Left ventricle myocardium inferior (tissue), 1 donor: Measurements from ENCODE around the gene MMRN2. TPM values are rescaled to one million over a fixed set of nuclear protein-coding genes. Genes with fewer than 3 reads are reported as not detected.

Experiments
- DNase-seq: peaks from one replicate; pipeline ENCODE4 v3.0.0-alpha.2; 2020
- H3K27ac ChIP-seq: fragments of 200-600 bp; replicated peaks from 2 replicates; pipeline ENCODE4 v1.8.0; 2021
- H3K27me3 ChIP-seq: fragments of 200-600 bp; 2 replicates; pipeline ENCODE4 v1.8.0; 2021; ENCODE audit warnings: low read depth
- H3K36me3 ChIP-seq: fragments of 200-600 bp; 2 replicates; pipeline ENCODE4 v1.8.0; 2021
- H3K4me1 ChIP-seq: fragments of 200-600 bp; 2 replicates; pipeline ENCODE4 v1.8.0; 2021
- H3K4me3 ChIP-seq: fragments of 200-600 bp; 2 replicates; pipeline ENCODE4 v1.8.0; 2021; ENCODE audit warnings: mild to moderate bottlenecking, moderate library complexity
- H3K9me3 ChIP-seq: fragments of 200-600 bp; replicated peaks from 2 replicates; pipeline ENCODE4 v1.8.0; 2021
- intact Hi-C: fragments of 100-400 bp; cut with micrococcal nuclease; formaldehyde crosslinking; loops from one replicate; pipeline ENCODE4 v1.11.0; 2022
- total RNA-seq: library from RNA; stranded (reverse); fragmentation: NEBNext Ultra II Directional; extraction: Animal tissue kit (Norgen Biotek cat#: 25700); gene quantifications from one replicate; pipeline ENCODE4 v1.2.1, GENCODE V29; 2021
- TF ChIP-seq, protein P1 (sequence below): fragments of 200-600 bp; IDR thresholded peaks from 2 replicates; pipeline ENCODE4 v1.8.0; 2021; ENCODE audit warnings: antibody characterized with exemption, mild to moderate bottlenecking, borderline replicate concordance
- donor health status: DM: no; HTN: yes; CAD: no; lungs with severe emphysema.

The MMRN2 gene
- total RNA-seq, 1 donor from 2014 or later: 32.1 TPM

DNA sequence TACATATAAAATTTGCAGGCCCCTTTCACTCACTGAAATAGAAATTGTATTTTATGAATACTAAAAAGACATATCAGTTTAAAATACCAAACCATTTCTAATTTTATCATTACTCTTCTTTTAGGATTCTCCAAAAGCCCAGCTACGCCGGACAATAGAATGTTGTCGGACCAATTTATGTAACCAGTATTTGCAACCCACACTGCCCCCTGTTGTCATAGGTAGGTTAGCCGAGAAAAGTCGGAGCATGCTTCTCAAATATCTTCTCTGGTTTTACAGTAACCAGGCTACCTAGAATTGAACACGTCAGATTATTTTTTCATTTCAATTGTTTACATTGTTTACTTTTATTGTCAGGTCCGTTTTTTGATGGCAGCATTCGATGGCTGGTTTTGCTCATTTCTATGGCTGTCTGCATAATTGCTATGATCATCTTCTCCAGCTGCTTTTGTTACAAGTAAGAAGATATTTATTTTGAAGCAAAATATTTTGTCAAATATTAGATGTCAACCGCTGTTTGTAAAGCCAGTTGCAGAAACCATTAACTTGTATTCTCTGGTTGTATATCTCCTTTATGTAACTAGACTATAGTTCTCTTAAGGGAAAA is 57.6 kb downstream of the MMRN2 start:
- Histone ChIP-seq H3K4me1 (peaks cover 37% of the 10 kb centered on the region), H3K4me3 (no peak overlapping the region), H3K27me3 (peaks cover 4% of the 10 kb centered on the region), H3K36me3 (peaks cover 22% of the 10 kb centered on the region), H3K27ac (peak overlapping the region; percentile 78), H3K9me3 (peaks cover 4% of the 10 kb centered on the region)
- intact Hi-C loops: loop anchor here (5.0 to 10.0 kb wide), 2 partner anchors 195 to 262 kb away; no protein-coding TSS in a partner anchor
- TF ChIP-seq, protein P1, sequence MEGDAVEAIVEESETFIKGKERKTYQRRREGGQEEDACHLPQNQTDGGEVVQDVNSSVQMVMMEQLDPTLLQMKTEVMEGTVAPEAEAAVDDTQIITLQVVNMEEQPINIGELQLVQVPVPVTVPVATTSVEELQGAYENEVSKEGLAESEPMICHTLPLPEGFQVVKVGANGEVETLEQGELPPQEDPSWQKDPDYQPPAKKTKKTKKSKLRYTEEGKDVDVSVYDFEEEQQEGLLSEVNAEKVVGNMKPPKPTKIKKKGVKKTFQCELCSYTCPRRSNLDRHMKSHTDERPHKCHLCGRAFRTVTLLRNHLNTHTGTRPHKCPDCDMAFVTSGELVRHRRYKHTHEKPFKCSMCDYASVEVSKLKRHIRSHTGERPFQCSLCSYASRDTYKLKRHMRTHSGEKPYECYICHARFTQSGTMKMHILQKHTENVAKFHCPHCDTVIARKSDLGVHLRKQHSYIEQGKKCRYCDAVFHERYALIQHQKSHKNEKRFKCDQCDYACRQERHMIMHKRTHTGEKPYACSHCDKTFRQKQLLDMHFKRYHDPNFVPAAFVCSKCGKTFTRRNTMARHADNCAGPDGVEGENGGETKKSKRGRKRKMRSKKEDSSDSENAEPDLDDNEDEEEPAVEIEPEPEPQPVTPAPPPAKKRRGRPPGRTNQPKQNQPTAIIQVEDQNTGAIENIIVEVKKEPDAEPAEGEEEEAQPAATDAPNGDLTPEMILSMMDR: peak; percentile 80
- peak; percentile 20 for DNase-seq

DNA sequence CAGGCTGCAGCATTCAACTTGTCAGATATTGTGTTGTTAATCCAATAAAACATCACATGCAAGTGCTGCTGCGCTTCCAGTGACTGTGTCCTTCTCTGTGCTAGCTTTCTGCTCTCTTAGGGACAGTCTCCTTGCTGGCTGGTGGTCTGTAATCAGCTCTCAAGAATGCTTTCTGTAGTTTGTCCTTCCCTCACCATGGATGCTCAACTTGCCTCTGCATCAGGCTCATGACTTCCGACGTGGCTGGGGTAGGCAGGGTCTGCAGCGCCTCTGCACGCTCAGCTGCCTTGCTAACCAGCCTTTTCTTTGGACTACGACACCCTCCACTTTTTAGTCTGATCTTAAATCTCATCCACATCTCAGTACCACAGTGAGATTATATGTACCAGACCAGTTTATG is 58.3 kb downstream of the MMRN2 start:
- intact Hi-C loops: no loop called here
- peaks cover 4% of the 10 kb centered on the region for H3K27me3 ChIP-seq
- H3K9me3 ChIP-seq: peaks cover 4% of the 10 kb centered on the region
- TF ChIP-seq, protein P1: no peak
- peak overlapping the region; percentile 78 for H3K27ac ChIP-seq
- no peak for DNase-seq
- peaks cover 20% of the 10 kb centered on the region for H3K36me3 ChIP-seq
- H3K4me3 ChIP-seq: no peak overlapping the region
- H3K4me1 ChIP-seq: peaks cover 37% of the 10 kb centered on the region

DNA sequence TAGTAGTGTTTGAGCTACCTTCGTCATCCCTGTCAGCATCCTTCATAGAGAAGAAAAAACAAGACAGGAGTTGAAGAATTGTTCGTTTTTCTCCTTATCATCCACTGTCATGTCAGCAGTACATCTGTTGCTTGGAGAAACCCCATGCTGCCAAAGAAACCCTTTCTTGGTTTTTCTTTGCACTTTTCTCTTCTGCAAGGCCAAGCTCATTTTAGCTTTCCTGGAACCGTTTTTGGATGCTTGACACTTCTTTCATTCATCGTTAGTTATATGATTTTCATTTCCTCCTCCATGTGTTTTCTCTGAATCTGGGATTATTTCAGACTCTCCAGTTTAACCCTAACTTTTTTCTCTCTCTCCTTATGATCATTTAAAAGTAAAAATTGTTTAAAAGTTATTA is 58.9 kb downstream of the MMRN2 start:
- Histone ChIP-seq H3K4me1 (peaks cover 37% of the 10 kb centered on the region), H3K27me3 (peaks cover 4% of the 10 kb centered on the region), H3K4me3 (no peak overlapping the region), H3K27ac (no peak overlapping the region), H3K36me3 (peaks cover 14% of the 10 kb centered on the region), H3K9me3 (peaks cover 4% of the 10 kb centered on the region)
- TF ChIP-seq, protein P1: no peak
- DNase-seq: no peak
- intact Hi-C loops: no loop called here

DNA sequence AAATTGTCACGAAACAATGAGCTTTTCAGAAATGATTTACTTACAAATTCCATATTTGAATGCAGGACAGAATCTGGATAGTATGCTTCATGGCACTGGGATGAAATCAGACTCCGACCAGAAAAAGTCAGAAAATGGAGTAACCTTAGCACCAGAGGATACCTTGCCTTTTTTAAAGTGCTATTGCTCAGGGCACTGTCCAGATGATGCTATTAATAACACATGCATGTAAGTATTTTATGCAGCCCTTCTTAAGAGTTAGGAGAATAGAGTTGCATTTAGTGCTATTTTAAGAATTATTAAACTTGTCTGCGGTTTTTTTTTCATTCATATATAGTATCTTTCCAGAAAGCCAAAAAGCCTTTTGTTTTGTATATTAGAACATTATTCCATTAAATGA is 67.4 kb downstream of the MMRN2 start:
- no peaks in the 10 kb centered on the region for H3K27me3 ChIP-seq
- H3K36me3 ChIP-seq: no peaks in the 10 kb centered on the region
- H3K4me1 ChIP-seq: peaks cover 44% of the 10 kb centered on the region
- intact Hi-C loops: no loop called here
- no peaks in the 10 kb centered on the region for H3K9me3 ChIP-seq
- peak overlapping the region; percentile 83 for H3K27ac ChIP-seq
- TF ChIP-seq, protein P1: no peak
- no peak for DNase-seq
- H3K4me3 ChIP-seq: no peak overlapping the region

DNA sequence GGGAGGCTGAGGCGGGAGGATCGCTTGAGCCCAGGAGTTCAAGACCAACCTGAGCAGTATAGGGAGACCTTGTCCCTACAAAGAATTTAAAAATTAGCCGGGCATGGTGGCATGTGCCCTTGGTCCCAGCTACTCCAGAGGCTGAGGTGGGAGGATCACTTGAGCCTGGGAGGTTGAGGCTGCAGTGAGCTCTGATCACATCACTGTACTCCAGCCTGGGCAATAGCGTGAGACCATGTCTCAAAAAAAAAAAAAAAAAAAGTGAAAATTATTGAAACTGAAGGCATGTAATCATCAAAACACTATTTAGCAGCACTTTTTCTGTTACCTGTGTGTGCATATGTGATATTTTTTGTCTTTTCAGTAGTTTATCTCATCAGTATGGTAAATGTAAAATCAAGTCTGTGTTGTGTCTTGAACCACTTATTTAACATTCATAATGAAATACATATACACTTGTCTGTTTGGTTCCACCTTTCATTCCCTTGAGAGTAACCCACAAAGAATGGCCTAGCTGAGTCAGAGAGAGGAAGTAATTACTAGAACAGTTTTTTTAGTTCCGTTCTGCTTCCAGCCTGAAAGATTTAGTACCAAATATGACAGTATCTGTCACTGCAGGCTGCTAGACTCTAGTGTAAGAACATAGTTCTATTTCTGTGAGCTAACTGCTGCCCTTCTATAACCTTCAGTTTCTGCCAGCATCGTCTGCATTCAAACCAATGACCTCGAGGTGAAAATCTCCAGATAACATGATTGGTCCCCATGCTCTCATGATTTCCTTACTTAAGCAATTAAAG is 68.6 kb downstream of the MMRN2 start:
- intact Hi-C loops: no loop called here
- no peak for DNase-seq
- H3K27me3 ChIP-seq: no peaks in the 10 kb centered on the region
- H3K4me1 ChIP-seq: peaks cover 44% of the 10 kb centered on the region
- TF ChIP-seq, protein P1: no peak
- H3K36me3 ChIP-seq: no peaks in the 10 kb centered on the region
- peak overlapping the region; percentile 83 for H3K27ac ChIP-seq
- H3K4me3 ChIP-seq: no peak overlapping the region
- no peaks in the 10 kb centered on the region for H3K9me3 ChIP-seq

Other genes with a start within 250 kb of the MMRN2 start
- gene BMPR1A, start 201.0 kb downstream of the MMRN2 start, total RNA-seq: 43.8 TPM
- 14.7 TPM for gene SNCG, start 984 bp upstream of the MMRN2 start, total RNA-seq
- 41.1 TPM for gene ADIRF, start 10.9 kb upstream of the MMRN2 start, total RNA-seq
- gene FAM25A, start 62.7 kb upstream of the MMRN2 start, total RNA-seq: not detected
- gene GLUD1, start 137.2 kb upstream of the MMRN2 start, total RNA-seq: 96.4 TPM
- 8.4 TPM for gene SHLD2, start 137.6 kb upstream of the MMRN2 start, total RNA-seq